BLaER1 treated with 17β-estradiol and CSF1 and Interleukin-3, amounts not matched to agents 10 nM and 100 nM (cell line): Measurements from ENCODE around the gene NEIL3.

Source experiments
- H3K27ac ChIP-seq, 11 experiments: shearing (Covaris generic); formaldehyde crosslinking; 2 replicates each; pipeline ENCODE4 v1.8.1; 2022
- H3K27me3 ChIP-seq, 11 experiments: shearing (Covaris generic); formaldehyde crosslinking; 2 replicates each; pipeline ENCODE4 v1.8.1; 2022
- H3K36me3 ChIP-seq, 11 experiments: shearing (Covaris generic); formaldehyde crosslinking; 2 replicates each; pipeline ENCODE4 v1.8.1; 2022
- H3K4me1 ChIP-seq, 10 experiments: shearing (Covaris generic); formaldehyde crosslinking; 2 replicates each; pipeline ENCODE4 v1.8.1; 2022
- H3K4me2 ChIP-seq, 11 experiments: shearing (Covaris generic); formaldehyde crosslinking; 2 replicates each; pipeline ENCODE4 v1.8.1; 2022
- H3K4me3 ChIP-seq, 10 experiments: shearing (Covaris generic); formaldehyde crosslinking; 2 replicates each; pipeline ENCODE4 v1.8.1; 2022
- H3K9ac ChIP-seq, 11 experiments: shearing (Covaris generic); formaldehyde crosslinking; 2 replicates each; pipeline ENCODE4 v1.8.1; 2022
- H3K9me3 ChIP-seq, 11 experiments: shearing (Covaris generic); formaldehyde crosslinking; replicated peaks in 1 of 11; 2 replicates each; pipeline ENCODE4 v1.8.1; 2022
- H4K20me1 ChIP-seq, 11 experiments: shearing (Covaris generic); formaldehyde crosslinking; 2 replicates each; pipeline ENCODE4 v1.8.1; 2022
- Cebpa-rat ChIP-seq, 11 experiments: shearing (Covaris generic); IDR thresholded peaks; 2 replicates each; pipeline ENCODE4 v1.8.1; 2022

NEIL3 gene

GRCh38 chr4:177400030-177400429, 90.4 kb downstream of the NEIL3 start:
- Histone ChIP-seq H3K4me1 (peaks cover 12 to 29% (median 23%) of the 10 kb centered on the region in 10 experiments), H4K20me1 (no peaks in the 10 kb centered on the region), H3K9ac (no peak overlapping the region), H3K4me2 (peak overlapping the region in 9 of 11 experiments; percentile 9 to 34 (median 29); a peak in 14 of 22 replicates), H3K36me3 (no peaks in the 10 kb centered on the region), H3K9me3 (no peaks in the 10 kb centered on the region), H3K4me3 (no peak overlapping the region), H3K27ac (no peak overlapping the region), H3K27me3 (no peaks in the 10 kb centered on the region)
- TF ChIP-seq Cebpa-rat (IDR thresholded peaks at IDR 0.05): no peak

DNA sequence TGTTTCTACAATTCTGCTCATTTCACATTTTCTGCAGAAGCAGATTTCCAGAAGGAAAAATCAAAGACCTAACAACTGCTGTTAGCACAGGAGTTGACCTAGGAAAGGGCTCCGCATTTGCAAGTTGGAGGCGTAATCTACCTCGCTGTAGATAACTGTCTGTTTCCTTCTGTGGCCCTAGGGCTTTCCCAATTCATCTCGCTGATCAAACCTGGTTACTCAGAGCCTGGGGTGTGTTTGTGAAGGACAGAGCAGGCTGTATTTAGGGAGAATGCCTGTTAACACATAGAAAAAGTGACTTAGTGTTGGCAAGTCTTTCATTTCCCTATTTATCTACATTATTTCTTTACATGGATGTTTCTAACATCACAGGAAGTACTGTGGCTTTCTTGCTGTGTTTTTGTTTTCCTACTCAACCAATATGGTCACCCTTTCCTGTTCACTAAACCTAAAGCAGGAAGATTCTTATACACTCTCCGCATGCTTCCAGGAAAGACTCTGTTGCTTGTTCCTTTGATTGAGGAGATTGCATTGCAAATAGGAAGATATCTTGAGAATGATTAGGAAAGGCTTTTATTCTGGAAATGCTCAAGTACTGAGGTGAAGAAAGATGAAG, 92.1 kb downstream of the NEIL3 start:
- Histone ChIP-seq H3K4me3 (no peak overlapping the region), H3K27me3 (no peaks in the 10 kb centered on the region), H3K4me1 (peaks cover 12 to 29% (median 23%) of the 10 kb centered on the region in 10 experiments), H3K4me2 (peak overlapping the region; percentile 42 to 73 (median 61)), H4K20me1 (no peaks in the 10 kb centered on the region), H3K27ac (peak overlapping the region in 9 of 11 experiments; percentile 12 to 66 (median 45); a peak in 14 of 22 replicates), H3K36me3 (no peaks in the 10 kb centered on the region), H3K9ac (peak overlapping the region in 1 of 11 experiments; percentile 19; a peak in 1 of 22 replicates), H3K9me3 (no peaks in the 10 kb centered on the region)
- no peak for TF ChIP-seq Cebpa-rat (IDR thresholded peaks at IDR 0.05)

DNA sequence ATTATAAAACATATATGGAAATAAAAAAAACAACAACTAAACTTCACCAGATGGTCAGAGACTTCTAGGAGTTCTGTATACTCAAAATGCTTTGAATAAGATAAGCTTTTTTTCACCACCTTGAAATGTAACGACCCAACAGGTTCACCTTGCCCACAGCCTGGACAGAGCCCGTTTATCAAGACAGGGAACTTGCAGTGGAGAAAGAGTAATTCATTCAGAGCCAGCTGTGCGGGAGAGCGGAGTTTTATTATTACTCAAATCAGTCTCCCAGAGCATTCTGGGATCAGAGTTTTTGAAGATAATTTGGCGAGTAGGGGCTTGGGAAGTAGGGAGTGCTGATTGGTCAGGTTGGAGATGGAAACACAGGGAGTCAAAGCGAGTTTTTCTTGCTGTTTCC, 94.1 kb downstream of the NEIL3 start:
- H3K9ac ChIP-seq: no peak overlapping the region
- H4K20me1 ChIP-seq: no peaks in the 10 kb centered on the region
- peaks cover 12 to 29% (median 23%) of the 10 kb centered on the region in 10 experiments for H3K4me1 ChIP-seq
- H3K4me2 ChIP-seq: no peak overlapping the region
- H3K9me3 ChIP-seq: peaks cover 0 to 7% (median 0%) of the 10 kb centered on the region in 11 experiments; a peak in 2 of 22 replicates
- no peak overlapping the region for H3K4me3 ChIP-seq
- no peak overlapping the region for H3K27ac ChIP-seq
- TF ChIP-seq Cebpa-rat (IDR thresholded peaks at IDR 0.05): no peak
- H3K27me3 ChIP-seq: no peaks in the 10 kb centered on the region
- H3K36me3 ChIP-seq: no peaks in the 10 kb centered on the region

- TF ChIP-seq Cebpa-rat (IDR thresholded peaks at IDR 0.05): no peak
- no peak overlapping the region for H3K9ac ChIP-seq
Observed at GRCh38 chr4:177404342-177404741, 94.7 kb downstream of the NEIL3 start.

GRCh38 chr4:177404986-177405385, 95.3 kb downstream of the NEIL3 start:
- peaks cover 0 to 7% (median 0%) of the 10 kb centered on the region in 11 experiments; a peak in 3 of 22 replicates for H3K9me3 ChIP-seq
- no peaks in the 10 kb centered on the region for H3K27me3 ChIP-seq
- no peak overlapping the region for H3K9ac ChIP-seq
- H3K36me3 ChIP-seq: no peaks in the 10 kb centered on the region
- no peak overlapping the region for H3K27ac ChIP-seq
- no peak overlapping the region for H3K4me2 ChIP-seq
- no peak overlapping the region for H3K4me3 ChIP-seq
- H4K20me1 ChIP-seq: no peaks in the 10 kb centered on the region
- TF ChIP-seq Cebpa-rat (IDR thresholded peaks at IDR 0.05): no peak
- peaks cover 12 to 25% (median 20%) of the 10 kb centered on the region in 10 experiments for H3K4me1 ChIP-seq

More at GRCh38 chr4:177404342-177404741, 94.7 kb downstream of the NEIL3 start:
- H3K4me2 ChIP-seq: no peak overlapping the region
- H3K4me3 ChIP-seq: no peak overlapping the region
- H3K9me3 ChIP-seq: peaks cover 0 to 7% (median 0%) of the 10 kb centered on the region in 11 experiments; a peak in 2 of 22 replicates
- no peaks in the 10 kb centered on the region for H3K27me3 ChIP-seq
- H3K36me3 ChIP-seq: no peaks in the 10 kb centered on the region
- no peak overlapping the region for H3K27ac ChIP-seq
- peaks cover 12 to 29% (median 23%) of the 10 kb centered on the region in 10 experiments for H3K4me1 ChIP-seq
- no peaks in the 10 kb centered on the region for H4K20me1 ChIP-seq

GRCh38 chr4:177405508-177405907, 95.8 kb downstream of the NEIL3 start:
- Histone ChIP-seq H3K27me3 (no peaks in the 10 kb centered on the region), H3K4me1 (peaks cover 12 to 20% (median 15%) of the 10 kb centered on the region in 10 experiments), H3K4me3 (no peak overlapping the region), H3K4me2 (no peak overlapping the region), H3K27ac (no peak overlapping the region), H4K20me1 (no peaks in the 10 kb centered on the region), H3K9ac (no peak overlapping the region), H3K9me3 (peaks cover 0 to 7% (median 0%) of the 10 kb centered on the region in 11 experiments; a peak in 3 of 22 replicates), H3K36me3 (no peaks in the 10 kb centered on the region)
- no peak for TF ChIP-seq Cebpa-rat (IDR thresholded peaks at IDR 0.05)

DNA sequence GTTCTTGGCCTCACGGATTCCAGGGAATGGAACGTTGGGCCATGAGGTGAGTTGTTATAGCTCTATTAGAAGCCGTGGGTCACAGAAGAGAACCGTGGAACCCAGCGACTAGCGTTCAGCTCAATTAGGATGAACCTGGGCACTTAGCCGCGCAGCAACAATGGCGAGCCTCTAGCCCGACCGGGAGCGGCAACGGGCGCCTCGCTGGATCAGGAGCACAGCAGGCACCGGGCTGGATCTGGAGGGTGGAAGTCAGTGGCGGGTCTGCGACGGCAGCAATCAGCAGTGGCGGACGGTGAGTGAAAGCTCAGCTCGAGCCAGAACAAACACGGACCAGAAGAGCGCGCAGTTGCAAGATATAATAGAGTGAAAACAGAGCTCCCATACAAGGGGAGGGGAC, 98.3 kb downstream of the NEIL3 start:
- no peaks in the 10 kb centered on the region for H3K4me1 ChIP-seq
- no peaks in the 10 kb centered on the region for H3K27me3 ChIP-seq
- no peak overlapping the region for H3K4me2 ChIP-seq
- H3K36me3 ChIP-seq: no peaks in the 10 kb centered on the region
- H3K4me3 ChIP-seq: no peak overlapping the region
- no peak overlapping the region for H3K27ac ChIP-seq
- H3K9ac ChIP-seq: no peak overlapping the region
- H3K9me3 ChIP-seq: peaks cover 0 to 7% (median 0%) of the 10 kb centered on the region in 11 experiments; a peak in 3 of 22 replicates
- no peaks in the 10 kb centered on the region for H4K20me1 ChIP-seq
- TF ChIP-seq Cebpa-rat (IDR thresholded peaks at IDR 0.05): no peak

GRCh38 chr4:177410566-177410965, 100.9 kb downstream of the NEIL3 start:
- peaks cover 0 to 9% (median under 1%) of the 10 kb centered on the region in 11 experiments; a peak in 7 of 22 replicates for H3K9me3 ChIP-seq
- no peak overlapping the region for H3K4me3 ChIP-seq
- no peaks in the 10 kb centered on the region for H4K20me1 ChIP-seq
- H3K27ac ChIP-seq: no peak overlapping the region
- no peak overlapping the region for H3K4me2 ChIP-seq
- no peaks in the 10 kb centered on the region for H3K27me3 ChIP-seq
- no peak overlapping the region for H3K9ac ChIP-seq
- H3K36me3 ChIP-seq: no peaks in the 10 kb centered on the region
- no peaks in the 10 kb centered on the region for H3K4me1 ChIP-seq
- no peak for TF ChIP-seq Cebpa-rat (IDR thresholded peaks at IDR 0.05)

DNA sequence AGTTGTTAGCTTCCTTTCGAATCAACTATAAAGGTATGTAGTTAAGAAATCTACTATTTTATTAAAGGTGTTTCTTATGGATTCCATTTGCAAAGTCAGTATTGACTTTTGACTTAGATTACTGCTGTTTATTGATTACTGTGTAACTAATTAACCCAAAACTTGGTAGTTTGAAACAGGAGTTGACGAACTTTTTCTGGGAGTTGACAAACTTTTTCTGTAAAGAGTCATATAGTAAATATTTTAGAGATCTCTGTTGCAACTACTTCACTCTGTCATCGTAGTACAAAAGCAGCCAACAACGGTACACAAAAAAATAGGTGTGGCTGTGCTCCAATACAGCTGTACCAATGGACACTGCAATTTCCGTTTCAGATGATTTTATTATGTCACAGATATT, 102.3 kb downstream of the NEIL3 start:
- no peaks in the 10 kb centered on the region for H3K27me3 ChIP-seq
- H3K4me3 ChIP-seq: no peak overlapping the region
- peaks cover 0 to 18% (median 9%) of the 10 kb centered on the region in 11 experiments; a peak in 13 of 22 replicates for H3K9me3 ChIP-seq
- no peaks in the 10 kb centered on the region for H3K36me3 ChIP-seq
- TF ChIP-seq Cebpa-rat (IDR thresholded peaks at IDR 0.05): no peak
- H3K9ac ChIP-seq: no peak overlapping the region
- H3K4me2 ChIP-seq: no peak overlapping the region
- H3K27ac ChIP-seq: no peak overlapping the region
- H3K4me1 ChIP-seq: no peaks in the 10 kb centered on the region
- H4K20me1 ChIP-seq: no peaks in the 10 kb centered on the region
